ENCODE results near the gene WDPCP. TPM values are rescaled to one million over a fixed set of nuclear protein-coding genes. Genes with fewer than 3 reads are reported as not detected.

Gene WDPCP
- total RNA-seq, 1 donor from 2014 or later, result 4.3 TPM

GRCh38 chr2:63598981-63599380 lies 10.7 kb upstream of the WDPCP start:
- DNase-seq, result no peak
- no peak overlapping the region for H3K4me3 Mint-ChIP-seq (ENCODE audit: unreplicated experiment)
- H3K27ac Mint-ChIP-seq (ENCODE audit: unreplicated experiment), result no peak overlapping the region
- no peaks in the 10 kb centered on the region for H3K9me3 Mint-ChIP-seq (ENCODE audit: unreplicated experiment)
- no peak for TF ChIP-seq CTCF (IDR thresholded peaks at IDR 0.05; ENCODE audit: partially characterized antibody, unreplicated experiment)
- no peaks in the 10 kb centered on the region for H3K27me3 Mint-ChIP-seq (ENCODE audit: unreplicated experiment)
- no peaks in the 10 kb centered on the region for H3K4me1 Mint-ChIP-seq (ENCODE audit: low read depth, unreplicated experiment)
- no peaks in the 10 kb centered on the region for H3K36me3 Mint-ChIP-seq (ENCODE audit: unreplicated experiment)

- no peak for TF ChIP-seq CTCF (IDR thresholded peaks at IDR 0.05; ENCODE audit: partially characterized antibody, unreplicated experiment)
- no peaks in the 10 kb centered on the region for H3K4me1 Mint-ChIP-seq (ENCODE audit: low read depth, unreplicated experiment)
- no peak overlapping the region for H3K4me3 Mint-ChIP-seq (ENCODE audit: unreplicated experiment)
- no peak overlapping the region for H3K27ac Mint-ChIP-seq (ENCODE audit: unreplicated experiment)
- no peaks in the 10 kb centered on the region for H3K27me3 Mint-ChIP-seq (ENCODE audit: unreplicated experiment)
- no peaks in the 10 kb centered on the region for H3K36me3 Mint-ChIP-seq (ENCODE audit: unreplicated experiment)
- no peak for DNase-seq
- no peaks in the 10 kb centered on the region for H3K9me3 Mint-ChIP-seq (ENCODE audit: unreplicated experiment)
These were observed 8.2 kb upstream of the WDPCP start for GRCh38 chr2:63596401-63596883.

- no peaks in the 10 kb centered on the region for H3K9me3 Mint-ChIP-seq (ENCODE audit: unreplicated experiment)
- H3K4me1 Mint-ChIP-seq (ENCODE audit: low read depth, unreplicated experiment), result no peaks in the 10 kb centered on the region
- no peaks in the 10 kb centered on the region for H3K36me3 Mint-ChIP-seq (ENCODE audit: unreplicated experiment)
- H3K27me3 Mint-ChIP-seq (ENCODE audit: unreplicated experiment), result no peaks in the 10 kb centered on the region
- no peak overlapping the region for H3K4me3 Mint-ChIP-seq (ENCODE audit: unreplicated experiment)
- DNase-seq, result no peak
- no peak overlapping the region for H3K27ac Mint-ChIP-seq (ENCODE audit: unreplicated experiment)
- TF ChIP-seq CTCF (IDR thresholded peaks at IDR 0.05; ENCODE audit: partially characterized antibody, unreplicated experiment), result no peak
These were observed 6.4 kb upstream of the WDPCP start for GRCh38 chr2:63594660-63595059.

- TF ChIP-seq CTCF (IDR thresholded peaks at IDR 0.05; ENCODE audit: partially characterized antibody, unreplicated experiment), result no peak
- Mint-ChIP-seq H3K4me1 (ENCODE audit: low read depth, unreplicated experiment) (no peaks in the 10 kb centered on the region), H3K27me3 (ENCODE audit: unreplicated experiment) (peaks cover 3% of the 10 kb centered on the region), H3K36me3 (ENCODE audit: unreplicated experiment) (no peaks in the 10 kb centered on the region), H3K4me3 (ENCODE audit: unreplicated experiment) (no peak overlapping the region), H3K27ac (ENCODE audit: unreplicated experiment) (no peak overlapping the region), H3K9me3 (ENCODE audit: unreplicated experiment) (no peaks in the 10 kb centered on the region)
- no peak for DNase-seq
These were observed 3.4 kb upstream of the WDPCP start for GRCh38 chr2:63591566-63592175.

GRCh38 chr2:63590626-63591408 lies 2.5 kb upstream of the WDPCP start:
- no peak for TF ChIP-seq CTCF (IDR thresholded peaks at IDR 0.05; ENCODE audit: partially characterized antibody, unreplicated experiment)
- peaks cover 3% of the 10 kb centered on the region for H3K27me3 Mint-ChIP-seq (ENCODE audit: unreplicated experiment)
- H3K4me3 Mint-ChIP-seq (ENCODE audit: unreplicated experiment), result no peak overlapping the region
- H3K4me1 Mint-ChIP-seq (ENCODE audit: low read depth, unreplicated experiment), result no peaks in the 10 kb centered on the region
- H3K9me3 Mint-ChIP-seq (ENCODE audit: unreplicated experiment), result no peaks in the 10 kb centered on the region
- no peak overlapping the region for H3K27ac Mint-ChIP-seq (ENCODE audit: unreplicated experiment)
- DNase-seq, result no peak
- no peaks in the 10 kb centered on the region for H3K36me3 Mint-ChIP-seq (ENCODE audit: unreplicated experiment)
